Small intestine (tissue), 7 donors: ENCODE data around the gene DIP2B. TPM values are rescaled to one million over a fixed set of nuclear protein-coding genes. Genes with fewer than 3 reads are reported as not detected.
A peak's percentile ranks its signal among the peaks of the same experiment; 100 is the strongest.

Experiments used
- DNase-seq, 2 donors: peaks; one replicate each; pipeline versions ENCODE4 v3.0.0 to v3.0.0-alpha.2; 2013
- FAIRE-seq: peaks from 2 replicates; lab custom pipeline; 2012; peaks lifted over from hg19 to GRCh38; lab: Jason Lieb, UNC
- H3K27ac ChIP-seq, 3 donors: one replicate each; pipeline ENCODE4 v1.5.1; 2013; ENCODE audit warnings: low read length in 2 of 3, mild to moderate bottlenecking in 2 of 3, control low read depth in 1 of 3, inconsistent platforms in 1 of 3, low read depth in 1 of 3, moderate library complexity in 1 of 3
- H3K27me3 ChIP-seq, 3 donors: one replicate each; pipeline ENCODE4 v1.6.1; 2013; ENCODE audit warnings: low read length in 3 of 3, inconsistent platforms in 1 of 3; ENCODE audit not compliant: control insufficient read depth in 3 of 3, insufficient read depth in 3 of 3
- H3K36me3 ChIP-seq, 3 donors: one replicate each; pipeline ENCODE4 v1.6.1; 2013; ENCODE audit warnings: low read length in 3 of 3, inconsistent platforms in 1 of 3, low read depth in 1 of 3, mild to moderate bottlenecking in 1 of 3, moderate library complexity in 1 of 3; ENCODE audit not compliant: control insufficient read depth in 3 of 3, insufficient read depth in 2 of 3
- H3K4me1 ChIP-seq, 3 donors: one replicate each; pipeline ENCODE4 v1.6.1; 2013; ENCODE audit warnings: low read length in 2 of 3, inconsistent platforms in 1 of 3, low read depth in 1 of 3, mild to moderate bottlenecking in 1 of 3, moderate library complexity in 1 of 3; ENCODE audit not compliant: control insufficient read depth in 3 of 3, insufficient read depth in 2 of 3
- H3K4me3 ChIP-seq, 3 donors: one replicate each; pipeline ENCODE4 v1.5.1; 2013; ENCODE audit warnings: low read length in 3 of 3, control low read depth in 1 of 3, inconsistent platforms in 1 of 3, low read depth in 1 of 3, mild to moderate bottlenecking in 1 of 3, moderate library complexity in 1 of 3
- H3K9me3 ChIP-seq, 2 donors: one replicate each; pipeline ENCODE4 v1.6.1; 2013; ENCODE audit warnings: low read depth in 1 of 2, low read length in 1 of 2; ENCODE audit not compliant: control insufficient read depth in 2 of 2, insufficient read depth in 1 of 2
- WGBS, 3 donors: extraction: QIAGEN DNeasy Blood & Tissue Kit; methylation state at CpG; one replicate each; pipeline ENCODE4 v1.1.7; 2013; 5-methylcytosine and 5-hydroxymethylcytosine counted together
- polyA plus RNA-seq, 4 donors: library from polyadenylated mRNA; stranded (reverse) in 3 of 4; unstranded in 1 of 4; fragments of 200-250 nt in 3 of 4; fragments of 120-200 nt in 1 of 4; gene quantifications; one replicate each; pipeline versions ENCODE4 v1.2.1 to v1.2.3, GENCODE V29; 2013
- donor health status: healthy with polysubstance abuse.
- donor health status: control.
- donor health status: control.
- donor health status: Bipolar disorder and iron deficiency.
- donor health status: healthy.

DIP2B gene
- polyA plus RNA-seq, 4 donors: 6.3 to 18.1 (median 6.9) TPM

DNA sequence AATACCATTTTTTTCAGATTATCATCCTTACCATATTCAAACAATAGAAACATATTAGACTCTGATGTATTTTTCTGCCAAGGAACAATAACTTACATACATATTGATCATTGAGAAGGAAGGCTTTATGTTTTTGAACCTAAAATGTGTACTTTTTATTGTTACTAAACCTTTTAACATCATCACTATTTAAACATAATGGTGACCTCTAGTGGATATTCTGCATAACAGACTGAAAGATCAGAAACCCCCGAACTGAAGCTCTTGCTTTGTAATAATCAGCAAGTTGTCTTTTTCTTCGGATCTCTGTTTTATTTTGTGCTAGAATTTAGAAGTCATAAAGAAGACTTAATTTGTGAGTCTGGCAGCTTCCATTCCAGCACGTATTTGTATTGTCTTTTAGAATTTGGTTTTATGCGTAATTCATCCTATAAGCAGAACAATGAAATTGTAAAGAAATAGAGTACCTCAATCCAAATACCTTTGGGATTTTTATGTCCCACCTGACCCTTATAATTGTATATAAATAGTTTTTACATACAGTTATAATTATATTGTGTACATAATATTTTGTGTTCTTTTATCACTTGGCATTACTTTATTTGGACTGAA lies 133.2 kb downstream of the DIP2B start:
- H3K27me3 ChIP-seq: no peaks in the 10 kb centered on the region
- no peak overlapping the region for H3K27ac ChIP-seq
- no peaks in the 10 kb centered on the region for H3K9me3 ChIP-seq
- peaks cover 0 to 9% (median 0%) of the 10 kb centered on the region in 3 donors for H3K36me3 ChIP-seq
- DNase-seq (peak; percentile 49 to 54), FAIRE-seq (peak; percentile 39)
- H3K4me1 ChIP-seq: peaks cover 0 to 3% (median 0%) of the 10 kb centered on the region in 3 donors
- WGBS, 3 donors: 31 to 35% (median 31%) methylated on average over 4 of the region's 4 CpGs
- no peak overlapping the region for H3K4me3 ChIP-seq

DNA sequence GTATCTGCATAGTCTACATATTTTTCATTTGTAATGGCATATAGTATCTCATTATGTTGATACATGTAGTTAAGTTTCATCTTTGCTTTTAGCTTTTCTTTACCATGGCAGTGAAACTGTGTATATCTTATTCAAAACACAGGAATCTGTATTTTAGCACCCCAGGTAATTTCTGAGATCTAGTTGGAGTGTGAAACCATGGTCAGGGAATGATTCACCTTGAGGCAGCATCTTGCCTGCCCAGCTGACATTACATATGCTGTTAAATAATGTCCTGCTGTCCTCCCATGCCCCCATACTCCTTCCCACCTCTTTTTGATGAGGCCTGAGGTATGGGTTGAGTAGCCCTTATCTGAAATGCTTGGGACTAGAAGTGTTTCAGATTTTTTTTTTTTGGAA lies 133.7 kb downstream of the DIP2B start:
- Histone ChIP-seq H3K27ac (no peak overlapping the region), H3K9me3 (no peaks in the 10 kb centered on the region), H3K4me1 (peaks cover 0 to 3% (median 0%) of the 10 kb centered on the region in 3 donors), H3K4me3 (no peak overlapping the region), H3K27me3 (no peaks in the 10 kb centered on the region), H3K36me3 (peaks cover under 1 to 9% (median 2%) of the 10 kb centered on the region in 3 donors)
- FAIRE-seq (no peak), DNase-seq (no peak)

DNA sequence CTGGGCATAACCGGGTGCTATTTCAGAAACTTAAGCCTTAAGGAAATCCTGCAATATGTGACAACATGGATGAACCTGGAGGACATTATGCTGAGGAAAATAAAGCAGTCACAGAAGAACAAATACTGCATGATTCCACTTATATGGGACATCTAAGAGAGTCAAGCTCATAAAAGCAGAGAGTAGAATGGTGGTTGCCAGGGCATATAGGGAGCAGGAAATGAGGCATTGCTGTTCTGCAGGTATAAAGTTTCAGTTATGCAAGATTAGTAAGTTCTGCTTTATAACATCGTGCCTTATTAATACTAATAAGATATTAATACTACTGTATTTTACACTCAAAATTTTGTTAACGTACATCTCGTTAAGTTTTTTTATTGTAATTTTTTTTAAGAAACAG lies 134.9 kb downstream of the DIP2B start:
- H3K4me3 ChIP-seq: no peak overlapping the region
- no peaks in the 10 kb centered on the region for H3K27me3 ChIP-seq
- 90 to 93% (median 92%) methylated on average over 4 of the region's 4 CpGs for WGBS, 3 donors
- no peaks in the 10 kb centered on the region for H3K9me3 ChIP-seq
- FAIRE-seq: no peak
- H3K36me3 ChIP-seq: peaks cover 3 to 11% (median 4%) of the 10 kb centered on the region in 3 donors
- DNase-seq: no peak
- no peak overlapping the region for H3K27ac ChIP-seq
- H3K4me1 ChIP-seq: no peaks in the 10 kb centered on the region

DNA sequence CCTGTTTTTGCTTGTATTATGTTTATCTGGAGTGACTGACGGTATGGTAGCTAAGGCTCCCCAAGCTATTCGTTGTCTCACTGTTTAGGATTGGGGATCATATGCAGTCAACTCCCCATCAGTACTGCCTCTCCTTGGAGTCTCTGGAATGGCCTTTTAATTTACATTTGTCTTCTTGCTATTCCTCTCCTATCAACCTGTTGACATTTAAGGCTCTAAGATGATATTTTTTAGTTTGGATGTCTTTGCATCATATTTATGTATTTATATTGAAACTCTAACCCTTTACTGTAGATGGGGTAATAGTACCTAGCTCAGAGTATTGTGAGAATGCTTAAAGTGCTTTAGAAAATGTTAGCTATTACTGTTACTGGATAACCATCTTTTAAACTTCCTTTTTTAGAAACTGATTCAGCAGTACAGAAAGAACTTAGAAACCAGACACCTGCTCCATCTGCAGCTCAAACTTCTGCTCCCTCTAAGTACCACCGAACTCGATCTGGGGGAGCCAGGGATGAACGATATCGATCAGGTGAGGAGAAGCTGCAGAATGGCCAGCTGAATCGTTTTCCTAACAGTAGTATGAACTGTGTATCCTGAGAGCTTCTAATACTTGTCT lies 135.6 kb downstream of the DIP2B start:
- FAIRE-seq (no peak), DNase-seq (no peak)
- Histone ChIP-seq H3K27ac (no peak overlapping the region), H3K36me3 (peaks cover 3 to 12% (median 4%) of the 10 kb centered on the region in 3 donors), H3K27me3 (no peaks in the 10 kb centered on the region), H3K4me3 (no peak overlapping the region), H3K9me3 (no peaks in the 10 kb centered on the region), H3K4me1 (no peaks in the 10 kb centered on the region)
- WGBS, 3 donors: 83 to 88% (median 84%) methylated on average over 7 of the region's 7 CpGs

DNA sequence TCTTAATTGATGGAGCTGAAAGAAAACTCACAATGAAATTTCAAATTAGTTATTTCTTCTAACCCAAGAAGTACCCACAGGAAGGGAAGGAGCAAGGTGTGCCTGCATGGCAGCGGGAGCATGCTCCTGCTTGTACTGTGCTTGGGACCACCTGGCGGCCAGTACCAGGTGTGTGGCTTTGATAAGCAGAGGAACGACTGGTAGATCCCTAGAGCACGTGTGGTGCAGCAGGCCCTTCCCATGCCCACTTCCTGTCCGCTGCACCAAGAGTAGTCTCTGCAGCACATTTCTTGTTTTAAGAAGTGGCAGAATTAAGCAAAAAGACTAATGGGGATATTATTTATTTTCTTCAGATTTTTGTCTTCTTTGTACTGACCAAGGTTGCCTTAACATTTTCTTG lies 136.8 kb downstream of the DIP2B start:
- H3K27ac ChIP-seq: no peak overlapping the region
- whole genome bisulfite sequencing, 3 donors: 76 to 83% (median 76%) methylated on average over 5 of the region's 5 CpGs
- no peak for DNase-seq

DNA sequence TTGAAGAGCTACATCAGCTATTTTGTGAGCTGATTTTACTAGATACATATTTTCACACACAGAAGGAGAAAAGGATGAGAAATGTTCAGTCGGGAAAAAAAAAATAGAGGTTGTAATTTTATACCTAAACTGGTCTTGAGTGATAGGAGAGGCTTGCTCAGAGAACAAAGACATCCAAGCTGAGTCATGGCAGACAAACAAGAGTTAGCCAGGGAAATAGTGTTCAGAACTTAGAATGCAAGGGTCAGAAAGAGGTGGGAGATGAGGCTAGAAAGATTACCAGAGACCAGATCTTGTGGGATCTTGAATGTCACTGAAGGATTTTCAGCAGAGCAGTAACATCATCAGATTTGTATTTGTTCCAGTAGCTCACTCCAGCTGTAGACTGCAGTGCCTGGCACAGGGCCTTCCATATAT lies 137.3 kb downstream of the DIP2B start:
- 50 to 61% (median 58%) methylated on average over 1 of the region's 1 CpG for WGBS, 3 donors
- Histone ChIP-seq H3K27me3 (no peaks in the 10 kb centered on the region), H3K4me3 (no peak overlapping the region), H3K27ac (no peak overlapping the region), H3K4me1 (no peaks in the 10 kb centered on the region), H3K36me3 (peaks cover 3 to 13% (median 4%) of the 10 kb centered on the region in 3 donors), H3K9me3 (no peaks in the 10 kb centered on the region)
- DNase-seq (no peak), FAIRE-seq (no peak)

More for the DNA sequence above, 136.8 kb downstream of the DIP2B start:
- Histone ChIP-seq H3K27me3 (no peaks in the 10 kb centered on the region), H3K36me3 (peaks cover 3 to 13% (median 4%) of the 10 kb centered on the region in 3 donors), H3K4me3 (no peak overlapping the region), H3K9me3 (no peaks in the 10 kb centered on the region), H3K4me1 (no peaks in the 10 kb centered on the region)
- no peak for FAIRE-seq

DNA sequence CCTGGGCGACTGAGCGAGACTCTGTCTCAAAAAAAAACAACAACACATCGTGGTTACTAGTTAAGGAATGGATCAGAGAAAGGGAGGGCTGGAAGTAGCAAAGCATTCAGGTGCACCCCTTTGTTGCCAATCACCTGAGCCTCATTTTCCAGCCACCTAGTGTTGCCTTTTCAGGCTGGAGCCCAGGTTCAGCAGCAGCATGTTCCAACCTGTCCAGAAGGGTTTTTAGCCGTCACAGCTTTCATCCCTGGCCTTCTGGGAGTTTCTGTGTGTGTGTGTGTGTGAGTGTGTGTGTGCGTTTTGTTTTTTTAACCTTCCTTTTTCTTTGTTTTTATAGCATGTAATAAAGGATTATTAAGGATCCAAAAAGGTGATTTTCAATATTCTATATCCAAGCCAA lies 138.0 kb downstream of the DIP2B start:
- peaks cover 3 to 13% (median 4%) of the 10 kb centered on the region in 3 donors for H3K36me3 ChIP-seq
- FAIRE-seq (no peak), DNase-seq (no peak)
- H3K4me1 ChIP-seq: no peaks in the 10 kb centered on the region
- no peaks in the 10 kb centered on the region for H3K9me3 ChIP-seq
- whole genome bisulfite sequencing, 3 donors: 71 to 82% (median 80%) methylated on average over 5 of the region's 5 CpGs
- no peaks in the 10 kb centered on the region for H3K27me3 ChIP-seq
- no peak overlapping the region for H3K4me3 ChIP-seq
- no peak overlapping the region for H3K27ac ChIP-seq

DNA sequence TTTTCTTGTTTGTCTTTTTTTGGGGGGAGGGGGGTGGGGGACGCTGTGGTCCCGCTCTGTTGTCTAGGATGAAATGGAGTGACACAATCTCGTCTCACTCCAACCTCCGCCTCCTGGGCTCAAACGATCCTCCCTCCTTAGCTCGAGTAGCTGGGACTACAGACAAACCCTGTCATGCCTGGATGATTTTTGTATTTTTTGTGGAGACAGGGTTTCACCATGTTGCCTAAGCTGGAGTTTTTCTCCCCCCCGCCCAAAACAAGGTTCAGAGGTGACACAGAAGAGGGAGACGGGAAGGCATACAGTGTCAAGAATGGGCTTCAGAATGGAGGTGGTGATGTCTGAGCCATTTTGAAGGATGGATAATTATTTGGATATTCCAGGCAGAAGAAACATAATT lies 142.2 kb downstream of the DIP2B start:
- no peak for FAIRE-seq
- Histone ChIP-seq H3K36me3 (peaks cover 3 to 7% (median 4%) of the 10 kb centered on the region in 3 donors), H3K4me1 (no peaks in the 10 kb centered on the region), H3K27ac (no peak overlapping the region), H3K27me3 (no peaks in the 10 kb centered on the region), H3K9me3 (no peaks in the 10 kb centered on the region), H3K4me3 (no peak overlapping the region)
- no peak for DNase-seq
- WGBS, 3 donors: 87 to 94% (median 91%) methylated on average over 8 of the region's 8 CpGs
